ENCODE measurements around the gene ICE1.
"Not testable (repeated sequence)": the region's sequence is repeated elsewhere in the genome, so short reads cannot be mapped to it uniquely, and the experiment has no call there.

The ICE1 gene

GRCh38 chr5:5398071-5398470 is 24.4 kb upstream of the ICE1 start:
- no peak for DNase-seq (ENCODE audit: low read depth, low spot score)

- no peak for DNase-seq (ENCODE audit: low read depth, low spot score)
Observed at GRCh38 chr5:5401095-5401494, 21.4 kb upstream of the ICE1 start.

- DNase-seq (ENCODE audit: low read depth, low spot score): no peak
Observed at GRCh38 chr5:5403741-5404140, 18.7 kb upstream of the ICE1 start.

GRCh38 chr5:5404381-5404780 is 18.1 kb upstream of the ICE1 start:
- DNase-seq (ENCODE audit: low read depth, low spot score): no peak

- DNase-seq (ENCODE audit: low read depth, low spot score): no peak
Observed at GRCh38 chr5:5405441-5405840, 17.0 kb upstream of the ICE1 start.

- DNase-seq (ENCODE audit: low read depth, low spot score): no peak
Observed at GRCh38 chr5:5407924-5408323, 14.6 kb upstream of the ICE1 start.

- no peak for DNase-seq (ENCODE audit: low read depth, low spot score)
Observed at GRCh38 chr5:5409151-5409810, 13.2 kb upstream of the ICE1 start.

- DNase-seq (ENCODE audit: low read depth, low spot score): not testable (repeated sequence)
Observed at GRCh38 chr5:5413856-5414255, 8.6 kb upstream of the ICE1 start.

GRCh38 chr5:5414999-5415398 is 7.5 kb upstream of the ICE1 start:
- DNase-seq (ENCODE audit: low read depth, low spot score): no peak

DNA sequence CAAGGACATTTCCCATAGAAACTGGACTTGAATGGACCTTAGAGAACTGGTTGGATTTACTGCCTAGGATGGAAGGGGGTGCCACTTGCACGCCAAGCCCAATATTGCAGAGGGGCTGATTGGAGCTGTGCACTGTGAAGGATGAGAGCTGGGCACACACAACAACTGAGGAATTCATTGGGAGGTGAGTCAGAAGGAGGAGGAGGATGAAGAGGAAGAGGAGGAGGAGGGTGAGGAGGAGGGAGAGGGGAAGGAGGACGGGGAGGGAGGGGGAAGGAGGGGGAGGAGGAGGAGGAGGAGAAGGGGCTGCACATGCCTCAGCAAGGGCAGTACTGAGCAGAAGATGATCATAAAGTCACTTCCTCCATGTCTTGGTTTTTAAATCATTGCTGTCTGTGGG is 5.7 kb upstream of the ICE1 start:
- DNase-seq (ENCODE audit: low read depth, low spot score): no peak

DNA sequence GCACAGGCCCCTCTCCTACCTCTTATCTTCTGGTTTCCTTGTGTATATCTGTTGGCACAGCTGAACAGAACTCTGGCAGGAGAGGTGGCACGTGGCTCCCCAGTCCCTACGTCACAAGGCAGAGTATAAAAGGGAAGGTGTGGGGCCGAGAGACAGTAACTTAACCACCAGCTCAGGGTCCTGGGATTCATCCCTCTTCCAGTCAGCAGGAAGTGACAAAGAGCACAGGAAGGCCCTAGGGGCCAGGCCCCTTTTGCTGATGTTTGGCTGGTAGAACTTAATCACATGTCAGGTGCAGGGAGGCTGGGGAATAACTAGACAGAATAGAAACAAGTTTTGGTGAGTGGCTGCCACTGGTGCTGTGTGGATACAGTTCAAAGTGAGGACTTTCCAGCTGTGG is 4.5 kb upstream of the ICE1 start:
- no peak for DNase-seq (ENCODE audit: low read depth, low spot score)

DNA sequence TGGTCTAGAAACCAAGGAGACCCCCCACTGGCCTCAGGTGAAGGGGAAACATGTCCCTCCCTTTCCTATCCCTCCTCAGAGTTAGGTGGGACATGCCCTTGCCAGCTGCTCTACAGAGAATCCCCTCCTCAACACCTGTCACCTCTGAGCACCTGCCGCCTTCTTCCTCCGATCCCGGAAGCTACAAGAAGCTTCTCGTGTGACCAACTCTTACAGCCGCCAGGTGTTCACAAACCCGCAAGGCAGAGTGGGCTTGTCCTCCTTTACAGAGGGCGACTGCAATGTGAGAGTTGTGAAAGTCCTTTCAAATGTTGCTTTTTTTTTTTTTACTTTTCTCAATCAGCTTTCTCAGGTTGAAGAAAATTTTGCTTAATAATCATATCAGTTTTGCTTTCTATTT is 3.7 kb upstream of the ICE1 start:
- DNase-seq (ENCODE audit: low read depth, low spot score): no peak

GRCh38 chr5:5419291-5420210 is 2.9 kb upstream of the ICE1 start:
- no peak for DNase-seq (ENCODE audit: low read depth, low spot score)

DNA sequence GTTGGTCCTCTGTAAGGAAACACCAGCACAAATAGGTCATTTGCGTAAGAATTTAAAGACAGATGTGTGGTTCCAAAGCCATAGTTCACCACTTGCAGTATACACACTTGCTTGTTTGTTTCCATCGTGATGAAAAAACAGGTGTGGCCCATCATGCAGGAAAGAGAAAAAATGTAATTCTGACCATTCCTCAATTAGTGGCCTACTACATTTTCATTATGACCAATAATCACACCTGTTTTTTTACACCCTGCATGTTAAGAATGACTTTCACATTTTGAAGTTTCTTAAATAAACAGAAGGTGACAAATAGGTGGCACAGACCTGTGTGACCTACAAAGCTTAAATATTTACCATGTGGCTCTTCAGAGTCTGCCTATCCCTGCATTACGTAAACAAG is 2.2 kb upstream of the ICE1 start:
- DNase-seq (ENCODE audit: low read depth, low spot score): no peak

- no peak for DNase-seq (ENCODE audit: low read depth, low spot score)
Observed at GRCh38 chr5:5421149-5421960, 1.1 kb upstream of the ICE1 start.

GRCh38 chr5:5422819-5423515 is 490 bp downstream of the ICE1 start:
- DNase-seq (ENCODE audit: low read depth, low spot score): no peak

- no peak for DNase-seq (ENCODE audit: low read depth, low spot score)
Observed at GRCh38 chr5:5423586-5423985, 1.1 kb downstream of the ICE1 start.

DNA sequence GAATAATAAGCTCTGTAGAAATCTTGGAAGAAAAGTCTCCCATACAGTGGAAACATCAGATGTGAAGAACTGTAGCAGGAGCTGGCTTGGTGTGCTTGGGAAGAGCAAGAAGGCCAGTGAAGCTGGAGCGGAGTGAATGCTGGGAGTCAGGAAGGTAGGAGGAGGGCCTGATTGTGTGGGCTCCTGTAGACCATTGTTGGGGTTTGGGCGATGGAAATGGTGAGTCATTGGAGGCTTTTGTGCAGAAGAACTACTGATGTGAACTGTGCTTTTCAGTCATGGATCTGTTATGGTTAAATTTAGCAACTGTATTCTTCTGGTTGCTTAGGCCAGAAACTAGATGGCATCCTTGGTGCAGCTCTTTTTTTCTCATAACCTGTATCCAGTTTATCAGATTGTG is 2.3 kb downstream of the ICE1 start:
- no peak for DNase-seq (ENCODE audit: low read depth, low spot score)

- DNase-seq (ENCODE audit: low read depth, low spot score): no peak
Observed at GRCh38 chr5:5430136-5430535, 7.7 kb downstream of the ICE1 start.

GRCh38 chr5:5432020-5432707 is 9.7 kb downstream of the ICE1 start:
- DNase-seq (ENCODE audit: low read depth, low spot score): no peak

DNA sequence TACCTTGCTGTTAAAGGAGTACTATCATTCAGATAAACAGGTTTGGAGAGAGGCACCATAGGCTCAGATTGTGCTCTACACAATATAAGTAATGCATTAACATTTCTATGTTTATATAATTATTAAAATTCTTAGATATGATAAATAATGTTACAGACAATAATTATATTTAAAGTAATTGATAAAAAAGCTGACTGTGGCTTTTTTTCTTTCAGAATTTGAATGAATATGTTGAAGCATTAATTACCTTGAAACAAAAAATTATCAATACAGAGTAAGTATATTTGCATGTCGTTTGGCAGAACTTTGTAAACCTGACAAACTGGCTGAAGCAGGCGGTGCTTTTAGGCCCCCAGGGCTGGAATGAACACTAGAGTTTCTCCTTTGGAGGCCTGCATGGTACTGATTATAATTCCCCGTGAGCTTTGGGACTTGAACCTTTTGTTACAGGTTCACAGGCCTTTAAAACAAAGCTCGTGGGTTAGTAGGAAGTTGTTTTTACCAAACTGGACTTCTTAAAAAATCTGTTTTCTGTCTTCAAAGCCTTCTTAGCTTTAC is 13.8 kb downstream of the ICE1 start:
- no peak for DNase-seq (ENCODE audit: low read depth, low spot score)

All from activated naive CD8-positive, alpha-beta T cell treated with anti-CD3 and anti-CD28 coated beads, Interleukin-2, amount 50 U/mL, for 16 hours (primary cell).